ENCODE data around the gene EPHB3. TPM values are rescaled to one million over a fixed set of nuclear protein-coding genes. Genes with fewer than 3 reads are reported as not detected.

Gene EPHB3
- 10.2 TPM for total RNA-seq

DNA sequence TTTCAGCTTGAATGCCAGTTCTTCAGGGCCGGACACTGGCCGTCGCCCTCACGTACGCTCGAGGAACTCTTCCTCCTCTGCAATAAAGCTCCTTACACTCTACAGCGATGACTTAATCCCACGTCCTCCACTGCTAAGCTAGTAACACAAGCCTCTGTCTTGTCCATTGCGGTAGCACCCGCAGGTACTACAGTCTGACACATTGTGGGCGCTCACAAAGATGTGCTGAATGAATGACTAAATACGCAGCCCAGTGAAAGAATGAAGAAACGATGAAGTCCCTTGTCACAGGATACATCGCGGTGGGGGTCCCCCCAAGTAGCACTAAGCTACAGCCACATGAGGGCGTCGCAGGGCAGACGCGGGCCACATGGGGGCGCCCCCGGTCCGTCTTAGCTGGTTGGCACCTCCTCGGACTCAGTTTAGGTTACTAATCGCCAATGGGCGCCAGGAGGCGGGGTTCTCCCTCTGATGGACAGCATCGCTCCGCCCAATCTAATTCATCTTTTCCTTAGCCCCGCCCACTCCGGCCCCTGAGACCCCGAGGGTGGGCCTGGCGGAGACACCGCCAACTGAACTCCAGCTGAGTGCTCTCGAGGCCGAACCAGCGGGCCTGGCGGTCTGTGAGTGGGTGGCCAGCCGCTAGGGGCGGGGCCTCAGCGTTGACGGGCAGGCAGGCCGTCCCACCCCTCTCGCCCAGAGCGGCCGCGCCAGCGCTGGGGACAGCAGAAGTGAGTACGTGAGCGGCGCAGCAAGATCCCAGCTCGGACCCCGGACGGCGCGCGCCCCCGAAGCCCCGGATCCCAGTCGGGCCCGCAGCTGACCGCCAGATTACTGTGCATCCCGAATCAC is at the start of gene EPHB3:
Gene EPHB3, plus strand, starts transcription at position 725 of the 852 bp plus-strand sequence. CDS start 451 bp downstream, outside the sequence.
- peak; percentile 99 for DNase-seq (ENCODE audit: low spot score)

DNA sequence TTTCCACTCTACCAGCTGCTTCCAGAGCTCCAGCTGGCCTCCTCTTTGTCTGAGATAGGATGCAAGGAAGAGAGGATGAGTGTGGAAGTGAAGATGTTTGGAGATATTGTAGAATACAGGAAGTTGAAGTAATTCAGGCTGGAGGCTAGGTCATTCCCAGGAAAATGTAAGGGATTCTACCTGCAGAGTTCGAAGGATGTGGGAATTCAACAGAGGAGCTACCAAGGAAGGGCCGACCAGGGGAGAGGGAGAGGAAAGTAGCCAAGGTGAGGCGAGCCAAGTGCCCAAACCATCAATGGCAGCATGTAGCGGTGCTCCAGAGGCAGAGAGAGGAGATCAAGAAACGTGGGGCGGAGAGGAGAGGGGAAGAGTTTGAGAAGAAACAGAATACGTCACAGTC is 49.0 kb upstream of the EPHB3 start:
- no peak for DNase-seq (ENCODE audit: low spot score)

- DNase-seq (ENCODE audit: low spot score) = peak; percentile 88
Observed at GRCh38 chr3:184513276-184514170, 48.1 kb upstream of the EPHB3 start.

DNA sequence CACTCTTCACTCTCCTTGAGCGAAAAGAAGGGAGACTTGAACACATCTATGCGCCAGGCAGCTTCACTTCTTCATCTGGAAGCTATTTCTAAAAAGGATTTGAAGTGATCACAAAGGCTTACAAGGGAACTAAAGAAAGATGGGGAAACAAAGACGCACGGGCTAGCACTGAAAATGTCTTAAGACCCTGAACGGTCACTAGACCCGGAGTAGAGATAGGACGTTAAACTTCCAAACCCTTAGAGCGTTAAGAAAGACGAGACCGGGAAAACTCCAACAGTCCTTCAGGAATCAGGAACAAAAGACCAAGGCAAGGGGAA is 47.5 kb upstream of the EPHB3 start:
- no peak for DNase-seq (ENCODE audit: low spot score)

GRCh38 chr3:184523825-184524615 is 37.6 kb upstream of the EPHB3 start:
- no peak for DNase-seq (ENCODE audit: low spot score)

GRCh38 chr3:184524981-184525336 is 36.6 kb upstream of the EPHB3 start:
- no peak for DNase-seq (ENCODE audit: low spot score)

DNA sequence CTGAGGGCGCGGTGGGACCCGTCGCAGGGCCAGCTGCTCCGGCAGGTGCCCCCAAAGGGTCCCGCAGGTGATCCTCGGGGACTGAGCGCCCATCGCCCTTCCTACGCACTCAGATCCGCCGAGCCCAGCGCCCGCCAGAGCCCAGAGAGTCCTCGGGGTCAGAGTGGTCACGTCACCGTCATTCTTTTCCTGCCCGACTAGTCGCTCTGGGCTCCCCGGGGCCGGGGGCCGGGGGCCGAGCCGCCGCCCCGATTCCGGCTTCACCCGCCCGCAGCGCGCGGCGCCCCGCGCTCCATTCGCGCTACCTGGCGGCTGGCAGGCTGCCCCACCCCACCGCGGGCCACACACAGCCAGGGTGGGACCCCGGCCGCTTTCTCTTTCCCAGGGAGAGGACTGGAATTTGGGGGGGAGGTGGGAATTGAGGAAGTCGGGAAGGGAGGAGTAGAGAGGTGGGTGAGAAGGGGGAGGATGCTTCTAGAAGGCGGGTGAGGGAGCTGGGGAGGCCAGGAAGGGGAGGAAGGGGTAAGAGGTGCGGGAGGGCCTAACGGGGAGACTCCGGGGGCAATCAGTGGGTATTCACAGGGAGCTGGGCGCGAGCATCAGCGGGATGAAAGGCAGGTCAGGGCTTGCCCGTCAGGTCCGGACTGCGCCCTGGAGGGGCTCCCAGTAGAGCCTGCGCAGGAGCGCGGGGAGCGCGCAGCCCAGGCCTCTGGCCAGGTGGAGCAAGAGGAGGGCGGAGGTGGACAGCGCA is 36.1 kb upstream of the EPHB3 start:
- DNase-seq (ENCODE audit: low spot score) = no peak

GRCh38 chr3:184526088-184526433 is 35.5 kb upstream of the EPHB3 start:
- no peak for DNase-seq (ENCODE audit: low spot score)

DNA sequence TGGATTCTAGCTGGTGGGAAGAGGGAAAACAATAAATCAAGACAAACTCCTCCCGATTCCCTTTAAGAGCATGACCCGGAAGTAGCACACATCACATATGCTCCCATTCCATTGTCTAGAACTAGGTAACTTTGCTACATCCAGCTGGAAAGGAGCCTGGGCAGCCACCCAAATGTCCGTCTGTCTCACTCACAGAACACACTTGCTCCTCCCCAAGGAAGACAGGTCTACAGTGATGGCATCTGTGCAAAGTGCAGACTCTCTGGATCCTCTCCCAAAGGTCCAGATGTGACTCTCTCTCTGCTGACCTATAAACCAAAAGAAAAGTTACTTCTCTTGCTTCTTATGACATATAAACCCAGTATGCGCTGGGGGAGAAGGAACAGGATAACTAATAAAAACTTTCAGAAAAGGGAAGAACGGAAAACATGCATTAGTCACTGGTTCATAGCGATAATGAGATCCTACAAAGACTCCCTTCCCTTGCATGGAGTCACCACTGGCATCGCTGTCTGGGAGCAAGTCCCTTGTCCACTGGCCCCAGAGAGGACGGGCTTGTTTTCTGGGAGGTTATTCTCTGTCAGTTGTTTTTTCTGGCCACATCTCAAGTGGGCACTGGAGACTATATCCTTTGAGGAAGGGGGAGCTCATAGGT is 29.8 kb upstream of the EPHB3 start:
- peak; percentile 44 for DNase-seq (ENCODE audit: low spot score)

- DNase-seq (ENCODE audit: low spot score) = no peak
Observed at GRCh38 chr3:184532940-184533732, 28.4 kb upstream of the EPHB3 start.

GRCh38 chr3:184537885-184538665 is 23.5 kb upstream of the EPHB3 start:
- no peak for DNase-seq (ENCODE audit: low spot score)

- DNase-seq (ENCODE audit: low spot score) = no peak
Observed at GRCh38 chr3:184538666-184539431, 22.7 kb upstream of the EPHB3 start.

GRCh38 chr3:184539801-184540435 is 21.7 kb upstream of the EPHB3 start:
- no peak for DNase-seq (ENCODE audit: low spot score)

- DNase-seq (ENCODE audit: low spot score) = peak; percentile 84
Observed at GRCh38 chr3:184540777-184541681, 20.6 kb upstream of the EPHB3 start.

DNA sequence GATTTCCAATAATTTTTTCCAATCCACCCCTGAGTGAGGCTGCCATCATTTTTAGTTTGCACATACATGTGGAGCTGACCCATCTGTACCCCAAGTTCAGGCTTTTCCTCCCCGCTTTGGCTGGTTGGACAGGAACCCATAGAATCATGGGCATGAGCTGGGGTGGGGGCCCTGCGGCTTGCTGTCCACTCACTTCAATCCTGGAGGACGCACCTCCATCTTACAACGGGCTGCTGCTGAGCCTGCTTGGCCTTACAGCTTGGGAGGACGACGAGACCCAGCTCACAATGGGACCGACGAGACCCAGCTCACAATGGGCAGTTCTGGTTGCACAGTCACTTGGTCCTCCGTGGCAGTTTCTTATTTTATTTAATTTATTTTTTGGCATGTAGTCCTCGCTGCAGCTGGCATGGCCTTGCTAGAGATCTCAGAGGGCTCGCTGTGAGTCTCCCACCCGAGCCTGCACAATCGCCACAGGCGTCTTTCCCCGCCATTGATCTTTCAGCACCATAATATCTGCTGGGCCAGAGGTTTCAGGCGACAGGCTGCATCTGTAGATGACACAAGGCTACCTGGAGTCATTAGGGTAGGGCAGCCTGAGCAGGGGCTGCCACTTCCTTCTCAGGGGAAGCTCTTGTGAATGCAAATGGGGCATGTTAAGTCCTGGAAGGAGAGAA is 19.6 kb upstream of the EPHB3 start:
- no peak for DNase-seq (ENCODE audit: low spot score)

DNA sequence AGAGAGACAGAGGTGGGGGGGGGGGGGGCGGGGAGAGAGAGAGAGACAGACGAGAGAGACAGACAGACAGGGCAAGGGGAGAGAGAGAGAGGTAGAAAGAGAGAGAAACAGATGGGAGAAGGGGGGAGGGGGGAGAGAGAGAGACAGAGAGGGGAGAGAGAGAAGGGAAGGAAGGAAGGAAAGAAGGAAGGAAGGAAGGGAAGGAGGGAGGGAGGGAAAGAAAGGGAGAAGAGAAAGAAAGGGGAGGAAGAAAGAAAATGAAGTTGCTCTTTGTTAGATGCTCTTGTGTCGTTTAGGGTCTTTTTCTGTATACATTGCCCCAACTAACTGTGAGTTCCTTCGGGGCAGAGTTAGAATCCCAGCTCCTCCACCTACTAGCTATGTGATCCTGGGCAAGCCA is 19.0 kb upstream of the EPHB3 start:
- no peak for DNase-seq (ENCODE audit: low spot score)
